ENCODE measurements around the gene HOXC13.

GRCh38 chr12:53937596-53938325 lies 870 bp upstream of the HOXC13 start:
- TF ChIP-seq CTCF (IDR thresholded peaks at IDR 0.05) (no peak), POLR2A (IDR thresholded peaks at IDR 0.05) (no peak), EP300 (IDR thresholded peaks at IDR 0.05) (no peak)

Measured in gastroesophageal sphincter (tissue), 3 donors.